Progenitor cell of endocrine pancreas (in vitro differentiated cells): Measurements from ENCODE around the gene DUS1L. TPM values are rescaled to one million over a fixed set of nuclear protein-coding genes. Genes with fewer than 3 reads are reported as not detected.

Source experiments
- DNase-seq: peaks from one replicate; pipeline ENCODE4 v3.0.0; 2021; ENCODE audit warnings: low spot score; ENCODE audit not compliant: unreplicated experiment
- H3K27ac Mint-ChIP-seq: 2 replicates; pipeline ENCODE4 v1.8.0; 2021; ENCODE audit warnings: mild to moderate bottlenecking, moderate library complexity, mixed read lengths
- H3K27me3 Mint-ChIP-seq: 2 replicates; pipeline ENCODE4 v1.8.0; 2021; ENCODE audit warnings: mixed read lengths
- H3K36me3 Mint-ChIP-seq: 2 replicates; pipeline ENCODE4 v1.8.0; 2022; ENCODE audit warnings: mixed read lengths; ENCODE audit not compliant: insufficient read depth
- H3K4me1 Mint-ChIP-seq: 2 replicates; pipeline ENCODE4 v1.8.0; 2021; ENCODE audit warnings: low read depth, mixed read lengths
- H3K4me3 Mint-ChIP-seq: 2 replicates; pipeline ENCODE4 v1.8.0; 2021; ENCODE audit warnings: low read depth, mild to moderate bottlenecking, moderate library complexity, mixed read lengths
- H3K9me3 Mint-ChIP-seq: 2 replicates; pipeline ENCODE4 v1.8.0; 2021; ENCODE audit warnings: low read depth, mixed read lengths
- total RNA-seq: library from RNA; stranded (reverse); gene quantifications from 2 replicates; pipeline ENCODE4 v1.2.1, GENCODE V29; 2021
- TF ChIP-seq, protein P1 (sequence below): fragments of 200-600 bp; sonication (generic); IDR thresholded peaks from one replicate; pipeline ENCODE4 v1.5.0; 2021; ENCODE audit warnings: antibody characterized with exemption, mild to moderate bottlenecking; ENCODE audit not compliant: unreplicated experiment

The DUS1L gene
- total RNA-seq, 1 donor from 2014 or later: 93.8 TPM

DNA sequence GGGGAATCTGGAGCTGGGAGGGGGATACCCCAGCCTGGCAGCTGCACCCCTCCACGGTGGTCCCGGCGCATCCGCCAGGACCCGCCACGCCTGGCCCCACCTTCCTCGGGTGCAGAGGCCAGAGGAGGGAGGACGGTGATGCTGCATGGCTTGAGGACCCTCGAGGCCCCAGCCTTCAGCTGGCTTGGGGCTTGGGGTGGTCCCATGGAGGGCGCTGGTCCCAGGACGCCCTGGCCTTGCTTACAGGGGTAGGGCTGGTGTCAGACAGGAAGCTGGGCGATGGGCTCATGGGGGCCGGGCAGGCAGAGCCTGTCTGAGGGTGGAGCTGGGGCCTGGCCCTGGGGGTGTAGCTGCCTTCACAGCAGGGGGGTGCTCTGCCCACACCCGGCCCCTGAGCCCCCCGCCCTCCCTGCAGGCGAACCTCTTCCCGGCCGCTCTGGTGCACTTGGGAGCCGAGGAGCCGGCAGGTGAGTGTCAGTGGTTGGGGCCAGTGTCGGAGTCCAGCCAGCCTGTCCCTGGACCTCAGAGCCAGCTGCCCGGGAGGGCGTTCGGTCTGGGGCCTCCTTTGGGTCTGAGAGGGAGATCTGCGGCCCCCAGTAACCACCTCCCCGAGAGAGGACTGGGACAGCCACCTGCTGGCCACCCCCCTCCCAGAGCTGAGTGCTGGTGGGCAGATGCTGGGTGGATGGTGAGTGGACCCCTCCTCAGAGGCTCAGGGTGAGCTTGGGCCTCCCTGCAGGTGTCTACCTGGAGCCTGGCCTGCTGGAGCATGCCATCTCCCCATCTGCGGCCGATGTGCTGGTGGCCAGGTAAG is 49.3 kb downstream of the DUS1L start:
- Mint-ChIP-seq H3K27me3 (no peaks in the 10 kb centered on the region), H3K4me3 (no peak overlapping the region), H3K27ac (no peak overlapping the region), H3K36me3 (peaks cover 2% of the 10 kb centered on the region), H3K9me3 (no peaks in the 10 kb centered on the region), H3K4me1 (no peaks in the 10 kb centered on the region)
- TF ChIP-seq, protein P1, sequence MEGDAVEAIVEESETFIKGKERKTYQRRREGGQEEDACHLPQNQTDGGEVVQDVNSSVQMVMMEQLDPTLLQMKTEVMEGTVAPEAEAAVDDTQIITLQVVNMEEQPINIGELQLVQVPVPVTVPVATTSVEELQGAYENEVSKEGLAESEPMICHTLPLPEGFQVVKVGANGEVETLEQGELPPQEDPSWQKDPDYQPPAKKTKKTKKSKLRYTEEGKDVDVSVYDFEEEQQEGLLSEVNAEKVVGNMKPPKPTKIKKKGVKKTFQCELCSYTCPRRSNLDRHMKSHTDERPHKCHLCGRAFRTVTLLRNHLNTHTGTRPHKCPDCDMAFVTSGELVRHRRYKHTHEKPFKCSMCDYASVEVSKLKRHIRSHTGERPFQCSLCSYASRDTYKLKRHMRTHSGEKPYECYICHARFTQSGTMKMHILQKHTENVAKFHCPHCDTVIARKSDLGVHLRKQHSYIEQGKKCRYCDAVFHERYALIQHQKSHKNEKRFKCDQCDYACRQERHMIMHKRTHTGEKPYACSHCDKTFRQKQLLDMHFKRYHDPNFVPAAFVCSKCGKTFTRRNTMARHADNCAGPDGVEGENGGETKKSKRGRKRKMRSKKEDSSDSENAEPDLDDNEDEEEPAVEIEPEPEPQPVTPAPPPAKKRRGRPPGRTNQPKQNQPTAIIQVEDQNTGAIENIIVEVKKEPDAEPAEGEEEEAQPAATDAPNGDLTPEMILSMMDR: no peak
- no peak for DNase-seq

DNA sequence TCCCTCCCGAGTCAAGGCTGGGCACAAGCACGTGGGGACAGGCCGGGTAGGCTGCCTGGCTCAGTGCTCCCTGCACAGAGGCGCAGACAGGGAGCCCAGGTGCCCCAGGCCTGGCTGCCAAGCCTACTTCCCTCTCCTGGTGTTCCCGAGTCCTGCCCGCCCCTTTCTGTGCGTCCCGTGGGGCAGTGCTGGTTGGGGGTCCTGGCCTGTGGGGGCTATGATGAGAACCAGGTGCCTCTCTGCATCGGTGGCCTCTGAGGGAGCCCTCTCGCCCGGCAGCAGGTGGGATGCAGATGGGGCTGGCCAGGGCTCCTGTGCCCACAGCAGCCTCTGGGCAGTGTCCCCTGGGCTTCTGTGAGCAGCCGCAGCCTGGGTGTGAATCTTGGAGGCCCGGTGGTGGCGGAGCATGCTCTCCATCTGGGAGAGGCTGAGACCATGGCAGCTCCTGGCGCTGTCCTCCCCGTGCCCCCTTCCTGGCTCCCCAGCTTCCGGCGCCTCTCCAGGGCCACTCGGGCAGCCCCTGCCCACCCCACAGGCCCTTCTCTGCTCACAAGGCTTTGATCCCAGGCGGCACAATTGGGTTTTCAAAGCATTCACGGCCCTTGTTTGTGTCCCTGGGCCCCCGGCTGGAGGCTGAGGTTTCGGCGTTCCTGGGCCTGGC is 50.2 kb downstream of the DUS1L start:
- TF ChIP-seq, protein P1: no peak
- Mint-ChIP-seq H3K27ac (no peak overlapping the region), H3K4me1 (no peaks in the 10 kb centered on the region), H3K36me3 (peaks cover 2% of the 10 kb centered on the region), H3K9me3 (no peaks in the 10 kb centered on the region), H3K4me3 (no peak overlapping the region), H3K27me3 (no peaks in the 10 kb centered on the region)
- DNase-seq: no peak

DNA sequence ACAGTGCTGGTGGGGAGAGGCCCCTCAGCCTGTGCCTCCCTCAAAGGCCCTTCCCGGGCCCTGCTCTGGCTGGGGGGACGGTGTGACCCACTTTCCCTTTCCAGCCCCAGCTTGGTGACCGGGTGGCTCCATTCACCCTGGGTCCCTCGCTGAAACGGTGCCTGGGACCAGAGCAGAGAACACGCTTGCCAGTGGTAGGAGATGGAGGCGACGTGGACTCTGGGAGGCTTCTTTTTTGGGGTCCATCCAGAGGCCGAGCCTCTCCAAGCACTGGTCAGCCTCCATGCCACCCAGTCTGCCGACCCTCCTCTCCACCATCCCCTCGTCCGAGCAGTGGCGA is 50.7 kb downstream of the DUS1L start:
- no peak for DNase-seq
- H3K9me3 Mint-ChIP-seq: no peaks in the 10 kb centered on the region
- H3K4me1 Mint-ChIP-seq: no peaks in the 10 kb centered on the region
- no peak overlapping the region for H3K27ac Mint-ChIP-seq
- TF ChIP-seq, protein P1: no peak
- no peak overlapping the region for H3K4me3 Mint-ChIP-seq
- no peaks in the 10 kb centered on the region for H3K27me3 Mint-ChIP-seq
- H3K36me3 Mint-ChIP-seq: peaks cover 2% of the 10 kb centered on the region

DNA sequence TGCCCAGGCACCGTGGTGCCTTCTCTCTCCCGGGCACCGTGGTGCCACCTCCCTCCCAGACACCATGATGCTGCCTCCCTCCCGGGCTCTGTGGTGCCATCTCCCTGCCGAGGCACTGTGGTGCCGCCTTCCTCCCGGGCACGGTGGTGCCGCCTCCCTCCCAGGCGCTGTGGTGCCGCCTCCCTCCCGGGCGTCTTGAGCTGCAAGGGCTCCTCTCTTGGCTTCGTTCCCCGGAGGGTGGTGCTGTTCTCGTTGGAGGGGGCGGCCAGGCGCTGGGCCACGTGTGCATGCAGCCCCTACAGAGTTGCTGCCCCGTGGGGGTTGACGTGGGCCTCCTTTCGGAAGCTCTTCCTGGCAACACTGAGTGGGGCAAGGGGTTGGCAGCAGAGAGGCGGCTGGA is 51.2 kb downstream of the DUS1L start:
- H3K4me1 Mint-ChIP-seq: no peaks in the 10 kb centered on the region
- H3K9me3 Mint-ChIP-seq: no peaks in the 10 kb centered on the region
- H3K27ac Mint-ChIP-seq: no peak overlapping the region
- DNase-seq: no peak
- TF ChIP-seq, protein P1: no peak
- H3K27me3 Mint-ChIP-seq: no peaks in the 10 kb centered on the region
- peaks cover 2% of the 10 kb centered on the region for H3K36me3 Mint-ChIP-seq
- no peak overlapping the region for H3K4me3 Mint-ChIP-seq

DNA sequence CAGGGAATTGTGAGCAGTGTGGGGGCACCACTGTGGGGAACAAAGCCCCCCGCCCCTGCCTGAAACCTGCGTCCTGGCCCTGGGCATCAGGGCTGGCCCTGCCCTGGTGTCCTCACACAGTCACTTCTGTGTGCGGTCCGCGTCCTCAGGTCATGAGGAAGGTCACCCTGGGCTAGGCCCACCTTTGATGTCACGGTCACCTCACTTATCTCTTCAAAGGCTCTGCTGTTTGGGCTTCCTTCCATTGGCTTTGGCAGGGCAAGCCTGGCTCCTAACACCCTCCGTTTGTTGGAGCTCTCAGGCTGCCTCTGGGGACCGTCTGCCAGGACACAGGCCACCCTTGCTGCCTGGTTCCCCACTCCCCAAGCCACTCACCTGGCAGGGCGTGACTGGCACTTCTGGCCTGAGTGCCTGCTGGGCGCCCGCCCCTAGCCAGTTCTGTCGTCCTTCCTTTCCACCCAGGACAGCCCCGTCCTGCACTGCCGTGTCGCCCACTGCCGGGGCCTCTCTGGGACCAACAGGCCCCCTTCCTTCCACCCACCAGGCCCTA is 51.8 kb downstream of the DUS1L start:
- Mint-ChIP-seq H3K27ac (no peak overlapping the region), H3K36me3 (peaks cover 2% of the 10 kb centered on the region), H3K9me3 (no peaks in the 10 kb centered on the region), H3K27me3 (no peaks in the 10 kb centered on the region), H3K4me3 (no peak overlapping the region), H3K4me1 (no peaks in the 10 kb centered on the region)
- no peak for DNase-seq
- TF ChIP-seq, protein P1: no peak
